Activated CD8-positive, alpha-beta memory T cell treated with anti-CD3 and anti-CD28 coated beads for 24 hours (primary cell): ENCODE data around the gene ERVMER34-1.

ENCODE experiments used
- DNase-seq: peaks from one replicate; pipeline ENCODE4 v3.0.0-alpha.2; 2020

The ERVMER34-1 gene

DNA sequence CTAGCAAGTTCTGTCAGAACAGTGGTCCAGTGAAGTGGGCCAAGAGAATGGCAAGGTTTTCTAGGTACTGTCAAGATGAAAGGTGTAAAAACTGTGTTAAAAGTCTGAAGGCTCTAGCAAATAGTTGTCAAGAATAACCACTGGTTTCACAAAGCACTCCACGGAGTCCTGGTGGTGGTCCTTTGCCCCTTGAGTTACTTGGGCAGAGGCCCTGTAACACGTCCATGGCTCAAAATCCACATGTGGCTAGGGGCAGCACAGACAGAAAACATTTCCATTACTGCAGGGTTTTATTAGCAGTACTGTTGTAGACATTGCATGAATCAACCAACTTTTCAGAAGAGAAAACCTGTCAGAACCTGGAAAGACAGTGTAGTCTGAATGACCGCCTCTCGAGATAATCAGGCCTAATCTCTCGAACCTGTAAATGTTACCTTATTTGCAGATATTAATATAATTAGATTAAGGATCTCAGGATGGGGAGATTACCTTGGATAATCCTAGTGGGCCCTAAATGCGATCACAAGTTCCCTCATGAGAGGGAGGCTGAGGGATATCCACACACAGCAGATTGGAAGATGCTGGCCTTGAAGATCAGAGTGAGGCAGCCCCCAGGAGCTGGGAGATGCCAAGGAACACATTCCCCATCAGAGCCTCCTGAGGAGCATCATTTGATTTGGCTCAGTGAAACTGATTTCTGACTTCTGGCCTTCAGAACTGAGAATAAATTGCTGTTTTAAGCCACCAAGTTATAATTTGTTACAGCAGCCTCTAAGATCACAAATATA is 34.7 kb downstream of the ERVMER34-1 start:
- DNase-seq: peak; percentile 58

GRCh38 chr4:52715914-52716313 is 35.3 kb downstream of the ERVMER34-1 start:
- DNase-seq: no peak

- DNase-seq: no peak
Measured at GRCh38 chr4:52715255-52715897, 35.8 kb downstream of the ERVMER34-1 start.

- peak; percentile 62 for DNase-seq
Measured at GRCh38 chr4:52714597-52715254, 36.5 kb downstream of the ERVMER34-1 start.

GRCh38 chr4:52713456-52713937 is 37.7 kb downstream of the ERVMER34-1 start:
- DNase-seq: peak; percentile 71

DNA sequence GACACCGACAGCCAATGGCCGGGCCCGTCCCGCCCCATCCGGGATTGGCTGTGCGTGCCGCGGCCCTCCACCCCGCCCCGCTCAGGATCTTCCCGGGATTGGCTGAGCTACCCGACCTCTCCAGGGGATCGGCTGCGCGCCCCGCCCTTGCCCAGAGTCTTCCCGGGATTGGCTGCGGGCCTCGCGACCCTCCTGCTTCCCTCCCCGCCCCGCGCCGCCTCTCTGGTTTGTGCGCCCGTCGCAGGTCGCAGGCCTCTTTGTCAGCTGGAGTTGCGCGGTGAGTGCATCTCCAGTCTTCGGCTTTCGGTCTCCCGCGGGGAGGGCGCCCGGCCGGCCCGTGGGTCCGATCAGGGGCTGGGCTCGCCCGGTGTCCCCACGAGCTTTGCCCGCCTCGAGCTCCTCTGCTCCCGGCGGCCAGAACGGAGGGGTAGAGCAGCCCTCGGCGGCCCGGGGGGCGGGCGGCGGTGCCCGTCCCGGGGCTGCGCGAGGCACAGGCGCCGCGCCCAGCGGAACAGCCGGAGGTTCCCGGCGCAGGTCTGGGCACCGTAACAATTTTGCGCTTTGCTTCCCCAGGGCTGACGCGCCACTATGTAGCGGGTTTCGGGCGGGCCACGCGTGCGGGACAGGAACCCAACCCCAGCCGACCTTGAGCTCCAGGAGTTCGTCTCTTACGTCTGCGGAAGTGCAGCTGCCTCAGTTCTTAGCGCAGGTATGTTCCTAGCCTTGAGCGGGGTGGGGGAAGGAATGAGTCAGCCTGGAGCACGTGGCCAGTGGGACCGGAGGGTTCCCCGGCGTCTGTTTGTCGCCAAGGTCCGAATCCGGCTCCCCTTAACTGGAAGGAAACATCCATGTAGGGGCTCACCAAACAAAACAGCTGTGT is 38.7 kb downstream of the ERVMER34-1 start:
- peak; percentile 98 for DNase-seq

GRCh38 chr4:52711834-52712250 is 39.4 kb downstream of the ERVMER34-1 start:
- no peak for DNase-seq

DNA sequence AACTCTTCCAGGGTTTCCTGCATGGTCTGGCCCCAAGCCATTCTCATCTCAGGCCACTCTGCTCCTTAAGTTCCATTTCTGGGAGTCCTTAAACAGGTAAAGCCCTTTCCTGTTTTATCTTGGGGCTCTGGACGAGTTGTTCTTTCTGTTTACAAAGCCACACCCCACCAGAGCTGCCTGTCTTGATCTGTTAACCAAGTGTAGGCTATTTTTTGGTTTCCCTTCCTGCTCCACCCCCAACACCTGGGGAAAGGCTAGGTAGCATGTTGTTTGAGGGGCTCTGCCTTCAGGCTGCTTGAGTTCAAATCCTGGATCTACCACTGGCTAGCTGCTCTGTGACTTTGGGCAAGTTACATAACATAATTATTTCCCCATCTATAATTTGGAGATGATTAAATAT is 40.0 kb downstream of the ERVMER34-1 start:
- no peak for DNase-seq

- DNase-seq: no peak
Measured at GRCh38 chr4:52709155-52709554, 42.1 kb downstream of the ERVMER34-1 start.

DNA sequence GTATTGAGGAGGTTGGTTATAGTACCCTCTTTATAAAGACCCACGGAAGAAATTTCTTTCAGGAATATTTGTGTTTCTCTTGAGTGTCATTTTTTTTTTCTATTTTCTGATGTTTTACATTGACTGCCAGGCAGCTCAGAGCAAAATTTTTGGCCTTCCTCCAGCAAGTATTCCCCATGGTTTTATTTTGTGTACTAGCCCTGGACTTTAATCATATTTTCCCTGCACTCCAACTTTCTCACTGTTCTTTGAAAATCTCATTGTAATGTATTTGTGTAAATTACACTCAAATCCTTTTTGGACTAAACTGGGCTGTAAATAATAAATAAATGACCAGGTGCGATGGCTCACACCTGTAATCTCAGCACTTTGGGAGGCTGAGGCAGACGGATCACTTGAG is 46.6 kb downstream of the ERVMER34-1 start:
- DNase-seq: no peak

DNA sequence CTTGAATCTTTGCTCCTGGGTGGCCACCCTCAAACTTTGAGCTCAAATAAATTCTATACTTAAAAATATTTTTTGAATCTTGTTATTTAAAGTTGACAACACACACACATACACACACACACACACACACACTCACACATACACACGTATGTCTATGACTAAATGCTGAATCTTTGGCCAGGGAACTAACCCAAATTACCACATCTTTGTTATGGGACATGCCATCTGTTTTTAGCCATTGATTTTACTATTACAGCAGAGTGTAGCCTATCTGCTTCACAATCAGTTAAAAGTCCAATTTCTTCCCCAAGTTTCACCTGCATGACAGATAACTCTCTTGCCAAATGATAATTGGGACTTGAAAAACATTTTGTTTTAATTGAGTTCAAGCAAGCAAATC is 47.1 kb downstream of the ERVMER34-1 start:
- no peak for DNase-seq

DNA sequence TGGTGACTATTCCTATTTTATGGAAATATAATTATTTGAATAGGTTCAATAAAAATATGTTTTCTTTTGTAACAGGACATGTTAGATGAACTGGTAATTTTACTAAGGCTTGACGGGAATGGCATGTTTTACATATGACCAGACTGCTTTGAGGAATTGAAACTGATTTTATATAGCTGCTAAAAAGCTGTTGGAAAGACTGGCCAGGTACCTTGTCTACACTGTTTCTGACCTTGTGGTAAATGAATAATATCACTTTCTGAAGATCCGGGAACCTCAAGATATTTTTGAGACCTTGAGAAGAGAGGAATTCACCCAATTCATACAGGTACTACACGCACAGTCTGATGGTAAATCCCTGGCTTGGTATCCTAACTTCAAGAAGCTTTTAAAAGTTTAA is 50.0 kb downstream of the ERVMER34-1 start:
- no peak for DNase-seq

- DNase-seq: no peak
Measured at GRCh38 chr4:52694936-52695335, 56.3 kb downstream of the ERVMER34-1 start.

GRCh38 chr4:52693492-52693891 is 57.7 kb downstream of the ERVMER34-1 start:
- no peak for DNase-seq
